Measurements from ENCODE around the gene PERCC1.
"Not testable (repeated sequence)": the region's sequence is repeated elsewhere in the genome, so short reads cannot be mapped to it uniquely, and the experiment has no call there.

PERCC1 gene

DNA sequence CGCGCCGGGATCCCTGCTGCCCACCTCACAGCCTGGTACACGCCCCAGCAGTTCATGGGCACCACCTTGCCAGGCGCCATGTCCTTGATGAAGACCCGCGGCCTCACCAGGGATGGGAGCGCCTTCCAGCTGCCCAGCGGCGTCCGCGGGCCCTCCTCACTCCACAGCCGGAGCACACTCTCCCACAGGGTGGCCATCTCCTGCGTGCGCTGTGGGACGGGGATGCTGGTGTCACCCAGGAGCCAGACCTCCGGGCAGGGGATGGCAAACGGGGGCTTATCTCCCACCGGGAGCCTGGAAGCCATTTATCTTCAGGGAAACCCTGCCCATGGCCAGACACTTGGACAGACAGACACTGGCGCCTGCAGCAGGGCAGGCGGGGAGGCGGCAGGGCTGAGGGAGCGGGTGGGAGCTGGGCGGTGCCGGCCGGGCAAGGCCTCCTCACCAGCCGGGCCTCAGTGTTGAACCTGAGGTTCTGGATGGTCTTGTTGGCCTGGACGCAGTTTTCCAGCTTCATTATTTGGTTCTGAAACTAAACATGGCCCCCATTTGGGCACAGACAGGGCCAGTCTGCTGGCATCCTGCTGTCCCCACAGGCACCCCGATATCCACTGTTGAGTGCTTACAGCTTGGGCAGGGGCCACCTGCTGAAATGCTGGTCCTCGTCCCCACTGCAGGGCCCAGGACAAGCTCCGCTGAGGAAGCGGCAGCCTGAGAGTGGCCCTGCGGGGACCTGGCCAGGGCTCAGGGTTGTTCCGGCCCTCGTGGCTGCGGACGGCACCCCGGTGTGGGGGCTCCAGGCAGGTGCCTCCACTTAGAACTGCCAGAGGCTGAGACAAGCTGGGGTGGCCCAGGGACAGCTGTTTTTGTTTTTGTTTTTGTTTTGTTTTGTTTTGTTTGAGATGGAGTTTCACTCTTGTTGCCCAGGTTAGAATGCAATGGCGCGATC is 4.0 kb downstream of the PERCC1 start:
- TF ChIP-seq POLR2A (IDR thresholded peaks at IDR 0.05; ENCODE audit: low read depth, low read length), result no peak
- no peak for FAIRE-seq
- DNase-seq (ENCODE audit: insufficient read length, low spot score), result no peak

- FAIRE-seq (no peak), DNase-seq (ENCODE audit: insufficient read length, low spot score) (no peak)
- no peak for TF ChIP-seq POLR2A (IDR thresholded peaks at IDR 0.05; ENCODE audit: low read depth, low read length)
Observed at GRCh38 chr16:1435921-1436697, 5.2 kb downstream of the PERCC1 start.

- no peak for DNase-seq (ENCODE audit: insufficient read length, low spot score)
- FAIRE-seq, result no peak
- TF ChIP-seq POLR2A (IDR thresholded peaks at IDR 0.05; ENCODE audit: low read depth, low read length), result no peak
Observed at GRCh38 chr16:1436731-1437355, 6.0 kb downstream of the PERCC1 start.

DNA sequence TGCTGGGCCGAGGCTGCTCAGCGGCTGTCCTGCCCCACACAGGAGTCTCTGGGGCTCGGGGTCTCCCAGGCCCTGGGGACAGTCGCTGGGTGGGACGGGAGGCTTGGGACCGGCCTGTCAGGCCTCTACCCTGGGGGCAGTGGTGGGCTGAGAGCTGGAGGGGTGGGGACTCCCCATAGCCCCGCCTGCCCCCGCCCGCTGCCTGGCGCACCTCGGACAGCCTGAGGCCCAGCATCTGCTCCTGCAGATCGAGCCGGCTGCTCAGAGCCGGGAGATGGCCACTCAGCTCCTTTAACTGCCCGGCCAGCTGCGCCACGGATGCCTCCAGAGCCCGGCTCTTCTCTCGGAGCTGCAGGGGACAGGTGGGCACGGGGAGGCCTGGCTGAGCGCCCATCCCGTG is 6.7 kb downstream of the PERCC1 start:
- TF ChIP-seq POLR2A (IDR thresholded peaks at IDR 0.05; ENCODE audit: low read depth, low read length), result no peak
- no peak for DNase-seq (ENCODE audit: insufficient read length, low spot score)
- no peak for FAIRE-seq

DNA sequence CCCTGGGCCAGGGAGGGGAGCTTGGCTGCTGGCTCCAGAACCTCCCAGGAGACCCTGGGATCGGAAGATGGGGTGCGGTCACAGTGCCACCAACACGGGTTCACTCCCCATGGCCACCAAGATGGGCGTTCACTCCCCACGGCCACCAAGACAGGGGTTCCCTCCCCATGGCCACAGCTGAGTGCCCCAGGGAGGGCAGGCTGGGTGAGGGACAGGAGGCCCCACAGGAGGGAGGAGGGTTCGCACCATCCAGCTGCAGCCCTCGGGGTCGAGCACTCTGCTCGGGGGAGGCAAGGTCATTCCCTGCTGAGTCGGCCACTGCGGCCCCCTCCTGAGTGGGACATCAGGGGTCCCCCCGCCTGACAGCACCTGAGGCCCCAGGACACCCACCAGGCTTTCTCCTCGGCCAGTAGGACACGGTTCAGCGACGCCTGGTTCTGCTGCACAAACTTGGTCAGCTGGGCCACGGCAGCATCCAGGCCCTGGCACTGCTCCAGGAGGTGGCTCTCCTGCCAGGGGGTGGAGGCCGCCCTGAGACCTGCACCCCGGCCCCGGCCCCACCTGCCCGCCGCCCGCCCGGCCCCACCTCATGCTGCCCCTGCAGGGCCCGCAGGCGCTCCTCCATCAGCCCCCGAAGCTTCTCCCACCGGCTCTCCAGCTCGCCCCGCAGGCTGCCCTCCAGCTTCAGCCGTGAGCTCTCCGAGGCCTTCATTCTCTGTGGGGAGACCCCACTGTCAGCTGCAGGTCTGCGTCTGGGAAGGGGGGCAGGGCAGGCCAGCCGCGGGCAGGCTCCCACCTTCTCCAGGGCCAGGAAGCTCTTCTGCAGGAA is 7.6 kb downstream of the PERCC1 start:
- FAIRE-seq, result no peak
- no peak for DNase-seq (ENCODE audit: insufficient read length, low spot score)
- TF ChIP-seq POLR2A (IDR thresholded peaks at IDR 0.05; ENCODE audit: low read depth, low read length), result no peak

DNA sequence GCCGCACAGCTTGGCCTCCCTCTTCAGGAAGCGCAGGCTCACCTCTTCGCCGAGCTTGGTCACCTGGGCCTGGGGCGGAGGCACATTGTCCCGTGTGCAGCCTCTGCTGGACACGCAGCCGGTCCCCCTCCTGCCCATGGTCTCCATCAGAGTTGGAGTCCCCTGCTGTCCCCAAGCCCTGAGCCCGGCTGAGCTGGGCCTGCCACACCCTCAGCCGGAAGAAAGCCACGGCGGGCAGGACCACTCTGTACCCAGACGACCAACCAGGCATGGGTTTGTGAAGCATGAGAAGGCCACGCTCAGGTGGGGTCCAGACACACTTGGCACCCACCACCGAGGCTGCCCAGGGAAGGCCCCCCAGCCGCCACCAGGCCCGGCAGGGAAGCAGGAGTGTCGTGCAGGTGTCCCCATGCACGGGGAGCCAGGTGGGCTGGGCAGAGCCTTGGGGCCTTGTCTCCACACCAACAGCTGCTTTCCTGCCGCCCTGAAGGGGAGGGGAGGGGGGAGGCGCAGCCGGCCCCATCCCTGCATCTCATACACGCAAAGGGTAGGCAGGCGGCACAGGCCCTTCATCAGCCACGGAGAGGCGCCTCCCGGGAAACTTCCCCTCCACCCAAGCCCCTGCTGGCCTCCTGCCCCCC is 8.3 kb downstream of the PERCC1 start:
- DNase-seq (ENCODE audit: insufficient read length, low spot score) (no peak), FAIRE-seq (no peak)
- no peak for TF ChIP-seq POLR2A (IDR thresholded peaks at IDR 0.05; ENCODE audit: low read depth, low read length)

DNA sequence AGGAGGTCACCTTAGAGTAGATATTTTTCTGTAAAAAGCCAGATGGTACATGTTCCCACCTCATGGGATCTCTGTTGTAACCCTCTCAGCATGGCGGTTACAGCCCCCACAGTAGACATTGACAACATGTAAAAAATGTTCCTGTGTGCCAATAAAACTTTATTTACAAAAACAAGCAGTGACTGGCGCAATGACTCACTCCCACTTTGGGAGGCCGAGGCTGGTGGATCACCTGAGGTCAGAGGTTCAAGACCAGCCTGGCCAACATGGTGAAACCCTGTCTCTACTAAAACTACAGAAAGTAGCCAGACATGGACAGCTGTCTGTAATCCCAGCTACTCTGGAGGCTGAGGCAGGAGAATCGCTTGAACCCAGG is 8.8 kb downstream of the PERCC1 start:
- not testable (repeated sequence) for FAIRE-seq; DNase-seq (ENCODE audit: insufficient read length, low spot score)

DNA sequence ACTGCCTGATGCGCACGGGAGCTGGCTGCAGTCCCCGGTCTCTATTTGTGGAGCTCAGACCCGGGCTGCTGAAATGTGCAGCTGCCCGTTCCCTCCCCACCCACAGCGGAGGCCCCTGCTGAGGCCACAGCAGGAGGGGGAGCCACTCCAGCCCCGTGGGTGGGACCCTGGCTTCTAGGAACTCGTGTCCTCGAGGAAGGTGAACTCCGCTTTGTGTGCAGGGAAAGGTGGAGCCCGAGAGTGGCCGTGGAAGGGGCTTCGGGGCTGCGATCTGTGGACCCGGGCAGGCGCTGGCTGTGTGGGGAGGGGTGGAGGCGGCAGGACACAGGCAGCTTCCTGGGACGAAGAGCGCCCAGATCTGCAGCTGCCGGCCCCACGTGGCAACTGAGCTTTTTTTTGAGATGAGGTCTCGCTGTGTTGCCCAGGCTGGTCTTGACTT is 10.5 kb downstream of the PERCC1 start:
- DNase-seq (ENCODE audit: insufficient read length, low spot score) (no peak), FAIRE-seq (no peak)
- TF ChIP-seq POLR2A (IDR thresholded peaks at IDR 0.05; ENCODE audit: low read depth, low read length), result no peak

DNA sequence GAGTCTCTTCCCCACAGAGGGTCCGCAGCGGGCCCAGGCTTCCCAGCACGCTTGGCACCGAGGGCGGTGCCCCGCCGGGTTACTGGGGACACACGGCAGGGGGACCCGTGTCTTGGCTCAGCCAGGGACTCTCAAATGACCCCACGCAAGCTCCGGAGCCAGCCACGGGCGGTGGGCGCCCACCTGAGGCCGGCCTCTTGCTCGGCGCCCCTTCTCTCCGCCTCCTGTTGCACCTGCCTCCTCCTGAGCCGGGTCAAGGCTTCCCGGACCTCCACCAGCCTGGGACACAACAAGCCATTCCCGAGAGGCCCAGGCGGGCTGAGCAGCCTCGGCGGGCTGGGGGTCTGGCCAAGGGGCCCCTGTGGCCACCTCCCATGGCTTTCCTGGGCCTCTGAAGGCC is 11.8 kb downstream of the PERCC1 start:
- FAIRE-seq, result no peak

GRCh38 chr16:1443403-1443973 is 12.6 kb downstream of the PERCC1 start:
- FAIRE-seq (no peak), DNase-seq (ENCODE audit: insufficient read length, low spot score) (no peak)
- TF ChIP-seq POLR2A (IDR thresholded peaks at IDR 0.05; ENCODE audit: low read depth, low read length), result no peak

More for the DNA sequence above, 11.8 kb downstream of the PERCC1 start:
- TF ChIP-seq POLR2A (IDR thresholded peaks at IDR 0.05; ENCODE audit: low read depth, low read length), result no peak
- no peak for DNase-seq (ENCODE audit: insufficient read length, low spot score)

- no peak for DNase-seq (ENCODE audit: insufficient read length, low spot score)
- no peak for TF ChIP-seq POLR2A (IDR thresholded peaks at IDR 0.05; ENCODE audit: low read depth, low read length)
- FAIRE-seq, result no peak
Observed at GRCh38 chr16:1443980-1444729, 13.3 kb downstream of the PERCC1 start, which contains the start of gene CCDC154. TSS of gene CCDC154 (minus strand) at chr16:1444556. CDS start at chr16:1444322, 234 bp downstream.
